IPS DF 19.7 (cell line): ENCODE data around the gene GMDS.

Experiments used
- DNase-seq: peaks from one replicate; pipeline ENCODE4 v3.0.0-alpha.2; 2013; ENCODE audit warnings: low read depth, low spot score

Gene GMDS

DNA sequence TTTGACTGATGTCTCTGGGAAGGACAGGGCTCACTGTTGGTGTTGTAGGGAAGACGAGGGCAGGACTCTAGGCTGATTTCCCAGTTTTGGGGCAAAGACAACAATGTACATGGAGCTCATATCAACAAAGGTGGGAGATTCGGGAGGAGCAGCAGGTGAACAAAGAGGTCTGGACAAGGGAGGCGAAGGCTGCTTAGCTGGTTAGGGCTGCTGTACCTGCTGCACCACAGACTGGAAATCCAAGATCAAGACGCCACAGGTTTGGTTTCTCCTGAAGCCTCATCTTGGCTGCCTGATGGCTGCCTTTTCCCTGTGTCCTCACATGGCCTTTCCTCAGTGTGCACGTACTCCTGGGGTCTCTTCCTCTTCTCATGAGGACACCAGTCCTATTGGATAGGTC lies 348.5 kb downstream of the GMDS start:
- no peak for DNase-seq

DNA sequence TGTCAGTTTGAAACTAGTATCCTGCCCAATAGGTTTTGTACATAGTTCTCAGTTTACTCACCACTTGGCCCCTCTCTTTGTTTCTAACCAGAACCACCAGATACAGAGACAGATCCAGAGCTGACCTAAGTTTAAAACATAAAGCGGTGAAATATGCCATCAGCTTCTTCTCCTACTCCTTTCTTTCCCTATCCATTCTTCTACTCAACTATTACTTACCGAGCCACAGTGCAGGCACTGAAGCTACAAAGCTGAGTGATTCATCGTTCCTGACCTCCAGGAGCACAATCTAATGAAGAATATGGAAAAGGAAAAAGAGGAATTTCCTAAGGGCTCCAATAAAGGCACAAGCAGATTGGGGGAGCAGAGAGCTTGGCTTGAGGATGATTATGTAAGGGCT lies 349.7 kb downstream of the GMDS start:
- DNase-seq, result no peak

DNA sequence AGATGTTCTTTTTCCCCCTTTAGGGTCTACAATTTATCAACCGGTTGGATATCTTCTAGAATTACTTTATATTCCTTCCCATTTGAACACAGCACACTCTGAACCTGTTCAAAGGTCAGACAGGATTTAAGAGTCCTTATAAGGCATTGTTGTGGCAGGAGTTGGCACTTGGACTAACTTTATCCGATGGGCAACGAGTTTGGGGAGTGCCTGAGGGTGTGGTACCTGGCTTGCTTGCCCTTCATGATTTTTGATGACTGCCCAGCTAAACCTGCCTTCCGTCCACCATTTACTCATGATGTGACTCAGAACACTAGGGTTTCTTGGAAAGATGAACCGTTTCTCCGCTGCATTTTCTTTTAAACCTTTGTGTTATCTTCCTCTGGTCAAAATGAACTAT lies 350.5 kb downstream of the GMDS start:
- DNase-seq, result no peak

DNA sequence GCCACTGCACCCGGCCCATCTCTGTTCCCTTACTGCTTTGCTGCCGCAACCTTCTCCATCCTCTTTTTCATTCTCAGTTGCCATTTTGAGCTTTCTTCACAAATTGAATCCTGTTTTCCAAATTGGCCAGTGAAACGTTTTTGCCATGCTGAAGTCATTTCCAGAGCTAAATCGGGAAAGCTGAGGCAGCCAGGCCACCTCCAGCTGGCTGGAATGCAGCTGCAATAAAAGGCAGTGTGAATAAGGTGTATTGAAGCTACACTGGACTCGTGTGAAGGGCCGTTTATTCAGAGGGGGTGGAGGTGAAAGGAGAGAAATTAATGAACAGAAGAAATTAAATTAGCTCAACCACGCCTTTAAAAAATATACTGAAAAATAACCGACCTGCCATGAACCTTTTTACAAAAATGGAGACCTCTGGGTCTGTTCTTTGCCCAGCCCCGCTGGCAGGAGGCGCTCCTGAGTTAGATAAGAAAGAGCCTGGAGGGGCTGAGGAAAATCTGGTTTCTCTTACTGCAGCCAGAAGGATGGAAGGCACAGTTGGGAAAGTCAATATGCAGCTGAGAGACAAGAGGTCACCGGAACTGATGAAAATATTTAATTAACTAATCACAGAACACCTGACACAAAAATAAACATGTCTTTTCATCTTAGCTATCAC lies 351.8 kb downstream of the GMDS start:
- no peak for DNase-seq

DNA sequence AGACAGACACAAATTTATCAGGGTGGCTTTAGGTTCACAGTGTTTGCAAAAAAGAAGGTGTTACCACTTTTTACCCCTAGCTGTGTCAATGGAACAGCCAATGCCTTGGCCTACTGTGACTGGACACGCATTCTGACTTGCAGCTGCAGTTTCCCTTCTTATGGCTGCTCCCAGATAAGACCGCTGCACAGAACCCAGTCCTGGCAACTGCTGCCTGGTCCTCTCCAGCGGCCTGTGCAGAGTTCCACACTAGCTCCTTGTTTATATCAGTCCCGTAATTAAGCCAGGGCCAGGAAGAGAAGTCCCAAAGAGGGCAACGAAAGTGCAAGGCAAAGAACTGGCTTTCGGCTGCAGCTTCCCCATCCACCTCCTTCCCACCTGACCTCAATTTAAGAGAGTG lies 352.7 kb downstream of the GMDS start:
- DNase-seq, result no peak

DNA sequence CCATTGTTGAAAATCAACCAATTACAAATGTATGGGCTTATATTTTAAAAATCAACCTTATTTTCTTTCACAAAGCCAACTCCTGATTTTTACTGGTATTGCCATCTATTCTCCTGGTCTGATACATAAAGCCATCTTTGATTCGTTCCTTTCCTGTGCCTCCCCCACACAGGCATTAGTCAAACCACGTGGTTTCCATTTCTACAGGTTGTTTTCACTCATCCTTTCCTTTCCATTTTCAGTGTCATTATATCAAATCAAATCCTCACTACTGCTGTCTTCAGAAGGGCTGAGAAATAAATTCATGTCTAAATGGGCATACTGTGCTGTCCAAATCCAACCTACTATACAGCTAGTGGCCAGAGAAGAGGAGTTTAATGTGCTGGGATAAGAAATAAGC lies 354.4 kb downstream of the GMDS start:
- DNase-seq, result no peak

DNA sequence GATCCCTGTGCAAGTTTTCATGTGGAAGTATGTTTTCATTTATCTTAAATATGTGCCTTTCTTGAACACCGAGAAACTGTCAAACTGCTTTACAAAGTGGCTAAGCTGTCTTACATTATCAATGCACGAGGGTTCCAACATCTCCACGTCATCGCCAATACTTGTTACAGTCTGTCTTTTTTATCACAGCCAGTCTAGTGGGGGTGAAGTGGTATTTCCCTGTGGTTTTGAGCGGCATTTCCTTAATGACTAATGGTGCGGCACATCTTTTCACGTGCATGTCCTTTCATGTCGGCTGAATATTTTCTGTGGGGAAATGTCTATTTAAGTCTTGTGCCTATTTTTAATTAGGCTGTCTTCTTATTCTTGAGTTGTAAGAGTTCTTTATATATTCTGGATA lies 355.3 kb downstream of the GMDS start:
- no peak for DNase-seq

DNA sequence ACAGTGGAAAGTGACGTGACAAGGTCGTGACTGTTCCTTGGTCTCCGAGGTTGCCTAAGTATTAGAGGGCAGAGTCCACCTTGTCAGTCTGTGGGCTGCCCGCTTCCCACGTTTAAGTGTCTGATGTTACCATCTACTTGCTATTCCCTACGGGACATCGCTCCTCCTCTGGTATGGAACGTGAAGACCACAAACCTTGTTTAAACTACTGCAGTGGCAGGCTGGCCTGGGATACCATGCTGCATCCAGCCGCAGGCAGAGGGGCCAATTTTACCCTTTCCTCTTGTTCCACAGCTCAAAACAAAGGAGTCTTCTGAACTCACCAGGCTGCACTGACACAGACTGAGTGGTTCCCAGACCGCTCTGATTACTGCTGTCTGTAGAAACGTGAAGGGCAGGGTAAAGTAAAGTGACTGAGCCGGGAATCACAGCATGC lies 359.8 kb downstream of the GMDS start:
- DNase-seq, result no peak

DNA sequence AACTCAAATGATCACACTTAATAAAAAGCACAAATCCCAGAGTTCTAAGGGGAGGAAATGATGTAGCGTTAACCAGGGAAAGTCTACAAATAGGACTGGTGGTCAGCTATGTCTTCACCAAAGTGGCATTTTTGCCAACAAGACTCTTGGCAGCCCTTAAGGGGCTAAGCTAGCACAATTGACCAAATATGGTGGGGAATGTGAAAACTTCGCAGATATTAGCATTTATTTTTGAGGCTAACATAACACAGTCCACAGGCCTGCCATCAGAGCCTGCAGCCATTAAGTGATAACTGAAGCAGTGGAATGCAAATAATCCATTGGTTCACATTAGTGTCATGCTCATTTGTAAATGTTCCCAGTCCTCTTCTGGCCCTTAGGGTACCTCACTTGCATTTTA lies 361.1 kb downstream of the GMDS start:
- DNase-seq, result no peak

DNA sequence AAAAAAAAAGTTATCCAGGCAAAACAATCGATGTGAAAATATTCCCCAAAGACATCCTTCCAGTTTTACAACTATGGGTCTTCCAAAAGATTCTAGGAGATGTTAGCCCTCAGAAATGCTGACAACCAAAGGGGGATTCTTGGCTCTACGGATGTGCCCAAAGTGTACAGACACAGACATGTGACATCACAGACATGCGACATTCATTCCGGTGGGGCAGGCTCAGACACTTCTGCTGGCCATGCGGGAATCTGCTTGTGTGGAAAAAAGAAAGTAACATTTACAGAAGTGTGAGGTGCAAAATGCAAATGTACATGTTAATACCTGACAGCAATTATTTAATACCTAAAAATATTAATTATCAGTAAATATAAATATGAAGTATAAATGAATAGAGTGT lies 367.1 kb downstream of the GMDS start:
- no peak for DNase-seq

DNA sequence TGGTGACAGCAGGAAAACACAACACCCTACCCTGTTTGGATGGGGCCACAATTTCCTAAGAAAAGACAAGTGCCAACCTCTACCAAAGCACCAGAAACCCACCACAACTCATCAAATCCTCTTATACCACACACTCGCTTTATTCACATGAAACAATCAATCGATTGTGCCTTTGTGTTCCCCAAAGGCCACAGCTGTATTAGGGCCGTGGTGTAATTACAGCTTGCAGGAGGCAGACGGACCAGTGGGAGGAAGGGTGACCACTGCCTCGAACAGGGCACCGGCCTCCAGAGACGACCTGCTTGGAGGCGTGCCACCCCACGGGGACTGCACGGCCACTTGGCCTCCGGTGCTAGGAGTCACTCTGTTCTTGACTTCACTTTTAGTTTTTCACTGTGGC lies 371.6 kb downstream of the GMDS start:
- no peak for DNase-seq

DNA sequence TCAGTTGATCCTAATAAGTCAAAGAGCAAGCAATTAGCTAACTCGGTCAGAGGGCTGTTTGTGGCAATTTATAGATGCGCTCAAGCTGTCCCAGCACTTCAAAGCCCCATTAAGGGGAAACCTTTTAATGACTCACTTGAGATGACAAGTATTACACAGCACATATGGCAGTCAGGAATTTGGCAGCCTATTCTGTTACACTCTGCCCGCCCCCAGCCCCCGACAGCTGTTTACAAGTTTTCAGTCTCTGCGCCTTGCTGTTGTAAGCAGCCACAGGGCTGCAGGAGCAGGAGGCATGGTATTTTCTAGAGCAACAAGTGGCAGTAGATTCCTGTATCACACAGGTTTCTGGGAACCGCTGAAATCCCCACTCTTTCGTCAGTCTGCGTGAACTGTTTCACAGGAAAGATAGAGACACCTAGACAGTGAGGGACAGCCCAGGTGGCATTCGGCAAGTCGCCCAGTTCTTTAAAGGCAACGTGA lies 372.7 kb downstream of the GMDS start:
- DNase-seq, result no peak

DNA sequence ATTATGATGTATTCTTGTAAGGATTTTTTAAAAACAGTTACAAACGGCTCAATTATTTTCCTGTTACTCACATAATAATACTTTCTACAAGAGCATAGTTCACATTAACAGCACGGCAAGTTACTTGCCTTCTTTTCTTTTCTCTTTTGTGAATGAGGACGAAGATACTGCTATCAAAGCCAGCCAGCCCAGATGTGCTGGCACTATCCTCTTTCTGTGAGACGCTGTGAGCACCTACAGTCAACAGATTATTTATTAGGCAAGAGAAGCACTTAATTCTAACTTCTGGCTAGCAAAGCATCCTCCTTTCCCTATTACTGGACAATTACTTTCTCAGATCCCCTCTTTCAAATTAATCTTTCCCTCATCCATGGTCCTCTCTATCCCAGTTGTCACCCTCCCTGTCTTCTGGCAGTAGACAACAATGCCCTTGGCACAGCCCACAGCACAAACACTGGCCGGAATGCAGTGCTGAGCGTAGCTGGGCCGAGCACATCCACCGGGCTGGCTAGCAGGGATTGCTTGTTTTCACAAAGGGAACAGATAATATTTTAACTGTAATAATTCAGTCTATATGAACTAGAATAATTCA lies 373.6 kb downstream of the GMDS start:
- DNase-seq, result no peak

DNA sequence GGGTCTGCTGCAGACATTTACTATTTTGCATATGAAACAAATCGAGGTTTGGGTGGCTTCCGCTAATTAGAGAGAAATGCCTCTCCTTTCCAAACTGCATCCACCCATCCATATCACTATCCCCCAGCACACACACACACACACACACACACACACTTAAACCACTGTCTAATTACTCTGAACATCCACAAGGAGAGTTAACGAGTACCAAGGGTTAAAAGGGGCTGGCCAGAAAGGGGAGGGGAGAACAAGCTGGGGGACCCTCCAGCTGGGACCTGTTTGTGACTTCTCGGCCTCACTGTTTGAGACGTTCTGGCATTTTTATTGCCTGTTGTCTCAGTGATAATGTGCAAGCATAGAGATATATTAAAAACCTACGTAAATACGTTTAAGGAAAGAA lies 374.5 kb downstream of the GMDS start:
- no peak for DNase-seq

DNA sequence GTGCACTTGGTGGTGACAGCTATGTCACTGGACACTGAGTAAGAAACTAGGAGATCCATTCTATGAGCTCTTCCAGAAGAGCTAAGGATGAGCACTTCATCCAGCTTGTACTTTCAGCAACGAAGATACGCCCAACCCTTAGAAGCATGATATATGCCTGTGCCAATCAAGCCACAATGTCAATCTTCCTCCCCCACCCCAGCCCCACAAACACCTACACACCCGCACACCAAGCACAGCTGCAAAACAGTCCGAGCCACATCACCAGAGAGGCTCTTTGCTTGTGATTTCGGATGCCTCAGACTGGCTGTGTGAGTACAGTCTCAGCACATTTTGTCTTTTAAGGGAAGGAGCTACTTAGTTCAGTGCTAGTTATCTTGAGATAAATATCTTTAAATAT lies 375.2 kb downstream of the GMDS start:
- no peak for DNase-seq

DNA sequence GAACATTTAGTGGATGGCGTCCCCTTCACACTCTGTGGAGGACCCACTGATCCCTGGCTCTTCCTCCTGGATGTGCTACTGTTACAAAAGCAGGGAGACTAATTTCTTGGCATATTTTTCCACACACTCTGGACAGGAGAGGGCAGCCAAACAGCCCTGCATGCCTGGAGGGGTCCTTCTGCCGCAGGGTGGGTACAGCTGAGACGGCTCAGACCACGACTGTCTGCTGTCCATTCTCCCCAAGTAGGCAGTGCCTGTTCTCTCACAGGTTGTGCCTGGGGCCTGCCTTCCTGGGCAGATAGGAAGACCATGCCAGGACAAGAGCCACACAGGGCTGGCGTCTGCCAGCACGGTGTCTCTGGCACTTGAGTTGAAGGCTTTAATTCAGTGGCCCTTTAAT lies 375.6 kb downstream of the GMDS start:
- no peak for DNase-seq

DNA sequence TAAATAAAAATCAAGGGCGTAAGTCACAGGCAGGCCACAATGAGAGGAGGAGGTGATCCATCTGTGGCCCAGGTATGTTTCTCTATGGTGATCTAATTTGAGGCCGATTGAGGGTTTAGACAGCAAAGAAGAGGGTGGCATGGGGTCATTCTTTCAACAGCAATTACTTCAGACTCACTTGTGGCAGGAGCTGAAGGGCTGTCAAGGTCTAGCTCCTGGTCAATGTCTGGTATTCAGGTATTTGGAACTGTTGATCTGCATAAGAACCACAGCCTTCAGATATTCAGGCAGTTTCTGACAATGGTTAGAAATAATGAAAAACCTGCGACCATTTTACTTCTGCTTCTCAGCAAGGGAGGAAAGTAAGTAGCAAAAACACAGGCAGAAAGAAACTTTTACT lies 376.1 kb downstream of the GMDS start:
- no peak for DNase-seq

DNA sequence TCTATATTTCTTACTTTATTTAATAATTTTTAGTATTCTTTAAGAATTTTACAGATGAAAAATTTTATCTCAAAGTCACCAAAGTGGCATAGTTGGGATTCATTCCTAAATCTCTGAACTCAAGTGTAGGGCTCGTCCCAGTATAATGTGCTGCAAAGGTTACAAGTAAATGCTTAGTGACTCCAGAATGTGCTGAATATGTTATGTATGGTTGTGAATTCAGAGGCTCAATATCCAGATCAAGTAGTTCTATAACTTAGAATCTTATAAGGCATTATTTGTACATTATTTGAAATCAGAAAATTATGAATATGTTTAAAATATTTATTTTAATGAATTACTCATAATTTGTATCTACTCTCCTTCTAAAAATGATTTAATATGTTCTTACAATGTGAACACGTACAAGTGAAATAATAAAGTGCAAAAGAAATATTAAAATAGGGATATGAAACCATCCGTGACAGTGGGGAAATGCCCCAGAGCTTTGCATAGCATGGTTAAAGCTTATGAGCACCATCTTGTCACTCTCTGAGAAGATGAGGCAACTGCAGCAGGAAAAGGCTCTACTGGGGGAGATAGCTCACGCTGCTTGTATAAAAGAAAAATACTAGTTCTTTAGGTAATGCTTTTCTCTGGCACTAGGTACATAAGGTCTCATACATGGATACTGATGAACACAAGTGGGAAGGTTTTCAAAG lies 376.7 kb downstream of the GMDS start:
- DNase-seq, result no peak

DNA sequence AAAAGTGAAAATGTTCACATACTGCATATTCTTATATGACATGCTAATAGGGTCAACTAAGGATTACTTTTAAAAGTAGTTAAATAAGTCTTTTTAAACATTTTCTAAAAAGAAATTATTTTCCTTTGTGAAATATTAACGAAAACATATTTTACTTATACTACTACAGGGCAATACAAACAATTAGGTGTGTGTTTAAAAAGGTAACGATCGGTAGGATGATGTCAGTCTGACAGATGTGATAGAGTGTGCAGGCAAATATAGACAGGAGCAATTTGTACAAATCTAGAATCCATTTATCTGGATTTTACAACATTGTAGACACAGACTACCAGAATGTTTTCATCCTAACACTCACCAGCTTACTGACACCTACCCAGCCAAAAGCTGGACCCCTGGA lies 378.2 kb downstream of the GMDS start:
- DNase-seq, result no peak

DNA sequence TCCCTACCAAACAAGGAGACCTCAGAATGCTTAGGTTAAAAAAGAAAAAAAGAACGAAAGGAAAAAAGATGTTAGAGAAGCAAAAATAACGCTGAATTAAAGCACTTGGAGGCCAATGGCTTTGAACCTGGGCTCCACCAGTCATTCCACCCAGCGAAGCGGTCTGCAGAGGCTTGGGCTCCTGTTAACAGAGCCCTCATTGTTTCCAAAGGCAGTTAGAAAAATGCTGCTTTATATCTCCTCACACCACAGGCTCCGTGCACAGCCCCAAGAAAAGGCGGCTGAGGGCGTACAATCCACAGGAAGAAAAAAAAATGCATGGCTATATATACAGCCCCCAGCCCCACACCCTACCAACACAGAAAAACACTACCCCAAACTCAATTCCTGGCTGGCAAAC lies 379.8 kb downstream of the GMDS start:
- DNase-seq, result no peak

DNA sequence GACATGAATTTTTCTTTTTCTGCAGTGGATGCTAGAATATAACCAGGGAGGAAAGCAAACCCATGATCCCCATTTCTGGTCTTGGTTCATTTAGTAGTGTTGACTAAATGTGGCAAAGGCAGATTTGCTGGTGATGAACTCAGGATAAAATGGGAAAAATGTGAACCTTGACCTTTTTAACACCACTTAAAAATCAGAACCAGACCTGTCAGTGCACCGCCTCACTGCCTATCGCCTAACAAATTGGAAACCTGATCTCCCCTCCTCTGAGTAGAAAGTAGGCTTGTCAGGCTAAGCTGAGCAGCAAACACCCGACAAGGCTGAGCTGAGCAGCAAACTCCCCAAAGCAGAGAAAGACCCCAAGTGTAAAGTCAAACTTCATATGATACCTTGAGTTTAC lies 380.9 kb downstream of the GMDS start:
- DNase-seq, result no peak

DNA sequence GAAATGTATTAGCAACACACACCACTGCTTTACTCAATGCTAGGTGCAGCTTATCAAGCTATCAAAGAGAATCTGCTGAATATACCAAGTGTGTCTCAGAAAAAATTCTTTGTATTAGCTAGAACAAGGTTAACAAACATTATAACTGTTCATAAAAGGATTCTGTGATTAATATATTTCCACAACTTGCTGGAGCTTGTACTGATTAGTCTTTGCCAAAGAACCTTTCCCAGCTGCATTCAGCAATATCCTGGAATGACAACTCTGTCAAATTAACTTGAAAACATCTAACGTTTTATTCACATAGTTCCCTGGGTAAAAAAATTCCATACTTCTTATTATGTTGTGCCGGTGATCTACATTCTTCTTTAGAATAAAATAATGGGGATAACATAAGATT lies 383.0 kb downstream of the GMDS start:
- DNase-seq, result no peak

DNA sequence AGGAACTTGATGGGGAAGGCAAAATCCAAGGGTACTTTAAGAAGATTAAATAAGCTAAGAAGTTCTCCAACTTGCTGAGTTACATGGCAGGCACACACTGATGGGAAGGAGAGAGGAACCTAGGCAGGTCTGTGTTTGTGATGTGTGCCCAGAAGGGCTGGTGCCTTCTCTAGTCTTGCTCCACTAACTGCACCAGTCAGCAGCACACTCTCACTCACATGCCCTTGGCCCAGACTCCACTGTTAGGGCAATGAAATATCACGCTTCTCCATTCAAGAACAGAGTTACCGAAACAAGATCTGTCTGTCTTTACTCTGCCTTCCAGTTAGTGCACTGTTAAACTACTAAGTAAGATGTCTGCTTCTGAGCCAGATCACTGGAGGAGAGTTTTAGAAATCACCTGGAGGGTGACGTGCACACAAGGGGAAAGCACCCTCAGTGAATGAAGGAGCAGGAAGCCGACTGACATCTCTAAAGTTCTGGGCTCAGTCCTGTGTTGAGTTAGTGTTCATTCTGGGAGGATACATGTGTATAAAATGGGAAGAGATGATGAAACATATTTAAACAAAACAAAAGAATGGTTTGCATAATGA lies 384.6 kb downstream of the GMDS start:
- no peak for DNase-seq
